CD4-positive, alpha-beta T cell treated with Interleukin-21 for 1 hour (primary cell): ENCODE measurements around the gene NR4A2.
A peak's percentile ranks its signal among the peaks of the same experiment; 100 is the strongest.

ENCODE experiments used
- DNase-seq: peaks from one replicate; pipeline ENCODE4 v3.0.0-alpha.2; 2020

Gene NR4A2

DNA sequence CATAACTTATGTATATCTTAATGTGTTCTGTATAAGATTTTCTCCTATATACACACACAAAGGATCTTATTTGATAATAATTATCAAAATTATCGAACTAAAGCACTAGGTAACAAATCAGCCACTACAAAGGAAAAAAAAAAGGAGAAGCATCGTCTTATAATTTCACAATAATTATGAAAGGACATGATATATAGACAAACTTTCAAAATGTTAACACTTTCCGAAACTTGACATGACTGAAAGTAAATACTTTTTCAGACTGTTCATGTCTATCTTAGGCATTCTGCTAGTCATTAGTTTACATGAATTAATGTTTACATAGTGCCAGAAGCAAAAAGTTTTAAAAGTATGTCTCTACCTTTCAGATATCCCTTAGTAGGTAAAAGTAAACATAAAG, 7.3 kb upstream of the NR4A2 start:
- DNase-seq, result no peak

DNA sequence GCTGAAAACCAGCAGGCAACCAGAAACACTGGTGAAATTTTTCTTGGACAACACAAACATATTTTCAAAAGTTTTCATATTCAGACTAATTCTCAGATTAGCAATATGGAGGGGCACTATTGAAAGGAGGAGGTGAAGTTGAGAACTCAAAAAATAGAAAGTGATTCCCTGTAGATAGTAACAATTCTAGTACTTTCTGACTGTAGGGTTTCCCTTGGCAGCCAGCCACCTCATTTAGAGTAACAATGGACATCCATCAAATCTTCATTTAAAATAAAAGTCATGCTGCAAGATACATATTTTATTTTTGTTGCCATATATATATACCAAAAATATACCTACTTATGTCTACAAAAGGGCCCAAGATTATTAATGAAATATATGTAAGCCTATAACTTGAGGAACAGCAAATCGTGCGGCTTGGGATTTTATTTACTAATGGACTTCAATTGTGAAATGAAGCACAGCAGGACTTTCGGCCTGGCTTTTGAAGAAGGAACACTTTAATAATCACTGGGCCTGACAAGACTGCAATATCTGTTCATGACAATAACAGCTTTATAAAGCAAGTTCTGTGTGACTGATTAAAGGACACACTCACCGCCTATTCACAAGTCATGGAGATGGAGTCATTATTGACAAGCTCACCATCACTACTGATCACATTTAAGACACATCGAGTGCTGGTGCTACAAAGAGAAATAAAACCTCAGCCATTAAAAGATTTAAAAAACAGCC, 6.8 kb upstream of the NR4A2 start:
- DNase-seq, result no peak

DNA sequence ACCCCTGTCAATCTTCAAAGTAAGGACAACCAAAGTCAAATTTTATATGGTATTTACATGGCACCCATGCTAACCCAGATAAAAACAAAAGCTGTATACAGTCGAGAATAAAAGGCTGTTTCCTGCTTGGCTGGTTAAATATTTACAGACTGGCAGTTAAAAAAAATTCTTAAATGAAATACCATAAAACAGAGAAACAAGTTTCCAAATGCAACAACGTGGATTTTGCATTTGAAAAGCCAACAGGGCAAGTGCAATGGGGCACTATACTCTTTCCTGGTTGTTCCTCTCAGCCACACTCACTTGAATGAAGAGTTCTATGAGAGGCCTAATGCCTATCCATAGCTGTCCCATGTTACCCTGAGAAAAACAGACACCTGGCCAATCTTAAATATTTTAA, 6.1 kb upstream of the NR4A2 start:
- no peak for DNase-seq

DNA sequence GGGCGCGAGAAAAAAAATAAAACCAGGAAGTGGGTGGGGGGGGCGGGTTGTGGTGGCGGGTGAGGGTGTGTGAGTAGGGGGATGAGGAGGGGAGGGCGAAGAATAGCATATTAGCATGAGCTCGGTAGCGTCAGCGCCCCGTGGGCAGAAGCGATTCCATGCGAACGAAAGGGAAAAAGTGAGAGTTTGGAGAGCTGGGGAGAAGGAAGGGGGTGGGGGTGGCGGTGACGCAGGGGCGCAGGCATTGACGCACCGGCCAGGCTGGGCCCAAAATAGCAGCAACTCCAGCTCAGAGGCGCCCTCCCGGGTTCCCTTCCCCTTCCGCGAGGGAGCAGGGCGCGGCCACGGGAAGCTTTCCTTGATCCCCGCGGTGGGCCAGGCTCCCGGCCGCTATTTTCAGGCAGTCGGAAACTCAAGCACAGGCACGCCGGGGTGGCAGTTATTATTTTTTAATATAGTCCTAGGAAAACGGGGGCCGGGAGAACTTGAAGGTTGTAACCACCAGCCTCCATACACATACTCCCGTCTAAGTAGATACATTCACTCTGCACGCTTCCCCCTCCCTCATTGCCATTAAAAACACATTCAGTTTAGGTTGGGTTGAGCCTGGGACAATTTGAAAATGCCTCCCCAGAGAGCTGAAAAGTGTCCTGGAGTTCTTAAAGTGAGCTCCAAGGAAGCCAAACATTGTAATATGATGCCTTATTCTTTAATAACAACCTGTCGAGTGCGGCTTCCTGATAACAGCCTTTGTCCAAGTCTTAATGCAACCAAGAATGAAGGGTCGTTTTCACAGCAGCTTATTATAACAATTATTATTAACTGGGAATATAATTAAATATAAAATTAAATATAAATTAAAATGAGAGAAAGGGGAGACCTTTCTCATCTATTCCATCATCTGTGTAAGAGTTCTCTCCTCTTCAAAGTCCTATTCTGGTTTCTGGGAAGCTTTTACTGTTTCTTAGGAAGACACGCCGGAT, 2.3 kb upstream of the NR4A2 start:
- DNase-seq, result peak; percentile 88

DNA sequence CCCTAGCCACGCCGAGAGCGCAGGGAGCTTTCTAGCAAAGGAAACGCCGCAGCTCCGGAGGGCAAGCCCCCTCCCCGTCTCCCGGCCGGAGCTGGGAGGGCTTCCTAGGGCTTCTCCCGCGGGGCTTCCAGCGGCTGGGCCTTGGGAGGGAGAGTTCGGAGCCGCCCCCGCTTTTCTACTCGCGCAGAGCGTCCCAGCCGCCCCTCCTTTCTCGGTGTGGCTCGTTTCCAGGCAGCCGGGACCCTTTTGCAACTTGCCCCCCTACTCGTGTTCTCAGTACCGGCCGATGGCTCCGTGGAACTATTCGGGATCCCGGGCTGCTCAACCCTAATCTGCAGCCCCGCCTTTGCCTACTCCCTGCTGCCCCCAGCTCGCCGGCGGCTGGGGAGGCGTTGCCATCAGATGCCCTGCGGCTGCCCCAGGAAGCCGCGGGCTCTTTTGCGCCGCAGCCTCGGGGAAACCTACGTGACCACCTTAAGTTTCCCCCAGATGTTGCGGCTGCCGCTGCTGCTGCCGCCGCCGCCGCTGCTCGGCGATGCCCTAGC, 1.5 kb upstream of the NR4A2 start:
- peak; percentile 47 for DNase-seq

DNA sequence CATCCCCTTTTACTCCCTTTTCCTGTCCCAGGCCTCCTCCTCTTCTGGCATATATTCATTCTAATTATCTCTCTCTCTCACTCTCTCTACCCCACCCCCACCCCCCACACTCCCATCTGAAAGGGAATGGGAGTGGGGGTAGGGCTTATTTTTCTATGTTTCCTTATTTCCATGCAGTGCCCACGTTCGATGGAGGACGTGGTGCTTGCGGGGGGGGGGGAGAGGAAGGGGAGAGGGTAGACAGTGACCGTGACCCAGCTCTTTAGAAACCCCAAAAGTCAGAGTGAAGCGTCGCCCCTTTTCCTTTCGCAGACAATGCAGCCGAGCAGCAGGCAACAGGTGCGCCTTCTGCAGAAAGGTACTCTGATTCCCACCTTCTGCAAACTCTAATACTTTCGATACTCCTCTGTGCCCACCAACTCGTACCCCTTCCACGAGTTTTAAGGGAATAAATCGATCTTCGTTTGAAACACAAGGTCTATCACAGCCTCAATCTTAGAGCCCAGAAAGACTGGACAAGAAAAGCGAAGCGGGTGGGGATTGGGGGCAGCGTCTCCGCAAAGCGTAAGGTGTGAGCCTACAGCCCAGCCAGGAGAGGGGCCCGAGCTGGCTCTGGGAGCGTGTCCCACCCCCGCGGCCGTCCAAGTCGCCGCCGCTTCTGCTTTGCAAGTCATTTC, 891 bp upstream of the NR4A2 start:
- no peak for DNase-seq

DNA sequence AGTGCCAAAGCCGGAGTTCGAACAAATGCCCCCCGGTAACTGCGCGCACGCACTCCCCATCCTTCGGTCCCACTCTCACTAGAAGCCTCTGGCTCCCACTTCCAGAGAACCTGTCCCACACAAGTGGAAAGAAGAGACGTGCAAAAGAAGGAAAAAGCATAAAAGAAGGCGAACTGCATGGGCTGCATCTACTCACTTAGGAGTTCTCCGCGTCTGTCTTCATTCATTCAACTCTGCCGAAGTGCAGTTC, 312 bp downstream of the NR4A2 start:
- DNase-seq, result no peak

DNA sequence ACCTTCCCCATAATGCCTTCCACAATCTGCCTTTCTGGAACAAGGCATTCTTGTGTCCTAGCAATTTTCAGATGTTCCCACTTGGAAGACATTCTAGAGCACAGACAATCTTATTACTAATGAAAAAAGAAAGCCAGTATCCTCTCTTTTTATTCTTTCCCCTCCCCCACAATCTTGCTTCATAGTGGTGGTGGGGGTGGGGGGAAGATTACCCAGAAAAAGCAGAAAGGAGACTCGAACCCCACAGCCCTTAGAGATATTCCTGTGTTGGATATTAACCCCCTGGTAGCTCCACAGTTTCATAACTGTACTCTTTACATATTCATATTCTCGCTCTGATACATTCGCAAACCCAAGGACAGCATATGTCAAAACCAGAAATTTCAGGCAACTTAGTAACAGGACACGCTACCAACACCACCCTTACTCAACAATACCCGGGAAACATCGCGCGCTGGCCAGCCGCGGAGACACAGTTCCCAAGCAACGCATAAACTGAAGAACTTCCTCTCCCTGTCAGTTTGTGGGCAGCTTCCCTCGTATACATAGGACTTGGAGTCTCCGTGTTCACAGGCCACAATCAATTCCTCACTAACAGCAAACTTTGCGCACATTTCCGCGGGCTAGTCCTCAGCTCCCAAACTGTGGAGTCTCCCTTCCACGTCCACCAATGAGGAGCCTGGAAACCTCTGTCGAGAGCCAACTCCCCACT, 793 bp downstream of the NR4A2 start:
- peak; percentile 60 for DNase-seq

DNA sequence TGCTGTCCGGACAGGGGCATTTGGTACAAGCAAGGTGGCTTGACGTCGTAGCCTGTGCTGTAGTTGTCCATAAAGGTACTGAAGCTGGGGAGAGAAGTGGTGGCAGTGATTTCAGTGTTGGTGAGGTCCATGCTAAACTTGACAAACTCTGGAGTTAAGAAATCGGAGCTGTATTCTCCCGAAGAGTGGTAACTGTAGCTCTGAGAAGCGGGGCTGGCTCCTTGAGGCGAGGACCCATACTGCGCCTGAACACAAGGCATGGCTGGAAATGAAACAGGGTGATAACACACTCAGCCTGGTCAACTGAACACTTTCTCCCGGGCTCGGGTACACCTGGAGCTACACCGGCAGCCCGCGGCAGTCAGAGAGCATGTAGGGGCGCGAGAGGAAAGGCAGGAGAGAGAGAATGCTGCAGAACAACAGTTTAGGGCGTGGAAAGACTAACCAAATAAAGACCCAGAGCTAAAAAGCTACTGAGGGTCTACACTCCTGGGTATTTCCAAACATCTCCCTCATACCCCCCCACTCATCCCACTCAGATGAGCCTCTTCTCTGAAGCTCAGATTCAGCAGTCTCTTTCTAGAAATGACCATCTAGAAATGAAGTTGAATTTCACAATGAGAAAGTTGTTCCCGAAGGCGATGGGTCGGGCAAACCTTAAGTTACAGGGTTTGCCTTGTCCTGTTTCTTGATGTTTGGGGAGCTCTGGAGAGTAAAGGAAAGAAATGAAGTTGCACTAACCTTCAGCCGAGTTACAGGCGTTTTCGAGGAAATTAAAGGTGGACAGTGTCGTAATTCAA, 2.4 kb downstream of the NR4A2 start:
- DNase-seq, result no peak

DNA sequence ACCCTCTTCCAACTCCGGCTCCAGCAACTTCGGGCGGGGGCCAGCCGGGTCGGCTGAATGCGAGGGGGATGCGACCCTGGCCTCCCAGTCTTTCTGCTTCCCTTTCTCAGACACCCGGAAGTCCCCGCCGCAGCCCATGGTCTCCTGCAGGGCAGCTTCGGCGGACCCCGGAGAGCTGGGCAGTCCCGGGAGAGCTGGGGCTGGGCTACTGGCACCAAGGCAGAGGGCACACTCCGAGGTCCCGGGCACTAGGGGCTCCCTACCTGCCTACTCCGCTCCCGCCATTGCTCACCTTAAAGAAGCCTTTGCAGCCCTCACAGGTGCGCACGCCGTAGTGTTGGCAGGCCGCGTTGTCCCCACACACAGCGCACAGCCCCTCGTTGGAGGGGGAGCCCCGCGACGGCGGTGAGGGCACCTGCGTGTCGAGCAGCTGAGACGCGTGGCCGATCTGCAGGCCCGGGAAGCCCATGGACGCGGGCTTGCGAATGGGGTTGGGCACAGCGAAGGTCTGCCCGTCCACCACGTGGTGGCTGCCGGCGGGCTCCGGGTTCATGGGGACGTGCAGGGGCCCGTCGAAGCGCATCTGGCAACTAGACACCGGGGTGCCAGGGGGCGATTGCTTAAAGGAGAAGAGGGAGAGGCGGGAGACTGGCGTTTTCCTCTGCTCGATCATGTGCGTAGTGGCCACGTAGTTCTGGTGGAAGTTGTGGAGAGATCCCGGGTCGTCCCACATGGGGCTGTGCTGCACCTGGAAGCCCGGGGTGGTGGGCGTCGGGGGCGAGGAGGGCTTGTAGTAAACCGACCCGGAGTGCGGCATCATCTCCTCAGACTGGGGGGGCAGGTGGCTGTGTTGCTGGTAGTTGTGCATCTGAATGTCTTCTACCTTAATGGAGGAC, 3.2 kb downstream of the NR4A2 start:
- no peak for DNase-seq

DNA sequence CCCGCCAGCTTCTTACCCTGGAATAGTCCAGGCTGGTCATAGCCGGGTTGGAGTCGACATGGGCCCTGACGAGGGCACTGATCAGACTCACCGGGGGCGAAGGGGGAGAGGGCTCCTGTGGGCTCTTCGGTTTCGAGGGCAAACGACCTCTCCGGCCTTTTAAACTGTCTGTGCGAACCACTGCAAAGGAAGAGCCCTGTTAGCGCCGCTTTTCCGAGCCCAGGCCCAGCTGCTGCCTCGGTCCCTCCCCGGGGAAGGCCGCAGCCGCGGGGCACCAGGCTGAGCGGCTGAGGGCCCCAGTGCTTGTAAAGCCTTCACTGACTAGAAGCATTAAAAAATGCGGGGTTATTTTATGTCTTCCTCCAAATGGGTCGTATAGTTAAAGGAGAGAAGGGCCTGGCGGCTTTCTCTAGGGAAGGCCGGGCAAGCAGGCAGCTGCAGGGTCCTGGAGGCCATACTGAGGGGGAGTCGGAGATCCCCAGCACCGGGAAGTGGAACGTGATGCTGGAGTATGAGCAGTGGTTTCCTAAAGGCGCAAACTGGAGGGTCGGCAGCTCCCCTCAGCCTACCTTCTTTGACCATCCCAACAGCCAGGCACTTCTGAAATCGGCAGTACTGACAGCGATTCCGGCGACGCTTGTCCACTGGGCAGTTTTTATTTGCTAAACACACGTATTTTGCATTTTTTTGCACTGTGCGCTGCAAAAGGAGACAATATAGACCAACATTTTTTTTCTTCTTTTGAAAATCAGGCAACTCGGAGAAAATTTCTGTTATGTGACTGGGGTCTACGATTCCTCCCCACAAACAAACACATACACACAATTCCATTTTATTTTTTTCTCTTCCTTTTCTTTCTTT, 4.5 kb downstream of the NR4A2 start:
- no peak for DNase-seq

DNA sequence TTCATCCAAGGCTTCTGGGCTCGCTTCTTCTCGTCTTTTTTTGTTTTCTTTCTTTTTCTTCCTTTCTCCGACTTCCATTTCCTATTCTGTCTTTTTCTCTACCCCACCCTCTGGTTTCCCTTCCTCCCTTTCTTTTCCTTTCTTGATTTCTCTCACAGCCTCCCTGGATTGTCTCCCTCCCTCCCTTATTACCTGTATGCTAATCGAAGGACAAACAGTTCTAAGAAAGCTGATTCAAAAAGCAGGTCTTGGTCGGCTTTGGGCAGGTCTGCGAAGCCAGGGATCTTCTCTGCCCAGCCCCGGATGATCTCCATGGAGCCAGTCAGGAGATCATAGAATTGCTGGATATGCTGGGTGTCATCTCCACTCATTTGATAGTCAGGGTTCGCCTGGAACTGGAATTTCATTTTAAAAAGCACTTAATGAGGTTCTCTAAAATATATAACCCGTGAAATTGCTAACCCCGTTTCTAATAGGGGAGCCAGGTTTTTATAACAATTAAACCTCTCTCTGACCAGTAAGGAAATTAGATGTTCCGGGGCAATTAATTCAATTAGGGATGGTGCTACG, 5.9 kb downstream of the NR4A2 start:
- DNase-seq, result no peak

DNA sequence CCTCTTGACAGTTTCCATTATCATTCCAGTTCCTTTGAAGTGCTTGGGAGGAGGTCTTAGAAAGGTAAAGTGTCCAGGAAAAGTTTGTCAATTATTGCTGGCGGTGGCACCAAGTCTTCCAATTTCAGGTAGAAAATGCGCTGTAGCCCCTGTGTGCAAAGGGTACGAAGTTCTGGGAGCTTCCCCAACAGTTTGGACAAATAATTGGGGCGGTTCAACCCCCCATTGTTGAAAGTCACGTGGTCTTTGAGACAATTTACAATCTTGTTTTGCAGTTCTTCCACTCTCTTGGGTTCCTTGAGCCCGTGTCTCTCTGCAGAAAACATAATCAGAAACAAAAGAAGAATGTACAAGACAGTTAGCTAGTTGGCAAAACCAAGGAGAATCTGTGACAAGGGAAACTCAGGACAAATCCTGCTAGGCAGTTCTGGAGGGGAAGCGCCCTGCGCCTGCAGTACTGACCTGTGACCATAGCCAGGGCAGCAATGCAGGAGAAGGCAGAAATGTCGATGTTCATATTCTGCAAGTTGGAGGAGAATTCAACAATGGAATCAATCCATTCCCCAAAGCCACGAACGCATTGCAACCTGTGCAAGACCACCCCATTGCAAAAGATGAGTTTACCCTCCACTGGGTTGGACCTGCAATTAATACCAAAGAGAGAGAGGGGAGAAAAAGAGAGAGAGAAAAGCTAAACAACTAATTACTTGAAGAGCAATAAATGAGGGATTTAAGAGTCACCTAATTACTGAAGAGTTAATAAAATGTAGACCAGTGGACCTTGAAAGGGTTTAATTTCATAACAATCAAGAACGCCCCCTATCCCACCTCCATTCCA, 6.6 kb downstream of the NR4A2 start:
- DNase-seq, result no peak

DNA sequence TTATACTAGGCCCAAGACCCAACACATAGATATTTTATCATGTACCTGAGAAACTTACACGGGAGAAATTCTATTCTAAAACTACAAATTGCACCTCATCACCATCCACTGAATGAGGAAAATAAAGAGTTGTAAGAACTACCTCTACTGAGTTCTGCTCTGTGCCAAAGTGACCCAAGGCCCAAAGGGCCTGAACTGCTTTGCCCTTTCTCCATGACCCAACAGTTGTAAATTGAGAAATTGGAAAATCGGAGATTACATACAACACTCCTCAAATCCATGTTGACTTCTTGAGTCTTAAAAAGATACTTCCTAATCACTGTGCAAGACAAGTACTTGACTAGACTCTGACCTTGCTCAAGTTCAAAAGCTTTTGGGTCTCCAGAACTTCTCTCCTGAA, 8.8 kb downstream of the NR4A2 start:
- no peak for DNase-seq

DNA sequence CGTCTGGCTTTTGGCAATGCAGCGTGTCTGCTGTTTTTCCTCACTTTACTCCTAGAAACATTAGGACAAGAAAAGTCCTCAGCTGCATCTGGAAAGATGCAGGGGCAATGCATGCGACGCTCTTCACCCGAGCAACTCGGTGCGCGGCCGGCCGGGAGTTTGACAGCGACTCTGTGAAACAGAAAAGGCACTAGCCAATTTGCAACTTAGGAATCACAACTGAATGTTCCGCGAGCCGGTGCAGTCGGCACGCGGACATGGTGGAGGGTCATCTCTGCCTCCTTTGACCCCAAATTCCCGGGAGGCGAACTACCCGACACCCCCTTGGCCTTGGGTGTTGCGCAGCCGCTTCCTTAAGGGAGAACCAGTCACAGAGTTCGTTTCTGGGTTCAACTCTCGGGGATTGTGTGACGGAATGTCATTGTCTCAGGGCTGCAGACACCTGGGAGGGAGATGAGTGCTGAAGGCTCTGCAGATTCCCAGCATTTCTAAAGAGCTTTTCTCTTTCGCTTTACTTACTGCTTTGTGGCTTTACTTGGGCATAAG, 9.8 kb downstream of the NR4A2 start:
- DNase-seq, result no peak

DNA sequence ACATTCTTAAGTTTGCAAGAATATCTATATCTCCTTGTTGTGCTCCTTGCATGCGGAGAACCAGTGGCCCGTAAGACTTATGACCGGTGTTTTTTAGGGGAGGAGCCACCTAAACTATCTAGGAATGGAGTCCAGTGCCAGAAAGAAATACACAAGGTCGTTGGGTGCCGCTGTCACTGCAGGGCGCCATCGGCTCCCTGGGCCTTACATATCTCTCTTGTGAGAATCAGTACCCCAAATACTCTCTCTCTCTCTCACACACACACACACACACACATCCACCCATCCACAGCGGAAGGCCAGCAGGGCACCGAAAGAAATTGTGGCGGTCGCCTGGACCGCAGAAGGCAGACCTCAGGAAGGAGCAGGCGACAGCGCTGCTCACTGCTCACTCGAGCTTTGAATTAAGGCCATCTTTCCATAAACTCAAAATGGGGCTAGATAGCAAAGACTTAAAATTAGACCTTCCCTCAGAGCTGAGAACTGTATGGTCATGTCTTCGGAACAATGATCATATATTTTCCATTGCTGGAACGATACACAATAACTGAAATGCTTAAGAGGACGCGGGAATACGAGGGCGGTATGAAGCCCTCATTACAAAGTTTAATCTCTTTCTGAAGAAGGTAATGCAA, 10.4 kb downstream of the NR4A2 start:
- no peak for DNase-seq

DNA sequence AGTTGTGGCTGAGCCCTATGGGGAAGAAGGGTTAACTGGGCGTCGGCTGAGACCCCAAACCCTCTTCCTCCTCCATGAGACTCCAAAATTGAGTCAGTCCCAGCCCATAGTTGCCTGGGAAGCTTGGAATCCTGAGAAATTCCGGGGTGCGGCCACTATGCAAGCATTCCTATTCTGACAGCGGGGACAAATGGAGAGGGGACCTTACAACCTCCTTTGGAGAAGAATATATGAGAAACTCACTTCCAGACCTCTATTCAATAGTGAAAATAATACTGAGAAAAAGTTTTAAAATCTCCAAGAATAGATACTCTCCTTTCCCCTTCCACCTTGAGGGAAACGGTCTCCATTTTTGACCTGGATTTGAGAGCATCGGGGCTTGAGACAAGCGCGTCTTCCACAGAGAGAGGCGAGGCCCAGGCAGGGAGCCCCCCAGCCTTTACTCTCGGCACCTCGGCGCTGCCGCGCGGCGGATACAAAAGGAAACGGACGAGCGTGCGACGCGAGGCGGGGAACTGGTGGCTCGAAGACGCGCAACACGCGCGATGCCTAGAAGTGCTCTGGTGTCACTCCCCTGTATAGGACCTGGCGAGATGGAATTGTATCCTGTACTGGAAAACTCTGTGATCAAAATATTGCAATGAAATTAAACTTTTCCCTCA, 11.1 kb downstream of the NR4A2 start:
- DNase-seq, result no peak
